ENCODE measurements around the gene CD48.

The CD48 gene

DNA sequence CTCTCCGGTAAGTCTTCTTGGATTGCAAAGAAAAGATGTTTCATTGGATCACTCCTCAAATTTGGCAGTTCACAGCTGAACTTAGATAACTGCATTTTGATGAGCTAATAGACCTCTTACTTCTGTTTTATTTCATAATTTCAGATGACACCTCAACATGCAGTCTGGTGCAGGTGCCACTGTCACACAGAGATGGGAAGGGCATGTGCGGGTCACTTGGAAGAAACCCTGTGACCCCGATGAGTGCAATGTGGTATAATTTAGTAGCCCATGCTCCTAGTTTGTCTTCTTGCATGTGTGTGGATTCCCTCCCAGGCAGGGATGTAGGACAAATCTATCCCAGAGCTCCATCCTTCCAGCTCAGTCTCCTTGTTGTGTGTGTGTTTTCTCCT is 64.3 kb downstream of the CD48 start:
- H3K27ac ChIP-seq (ENCODE audit: low read depth, low read length) = no peak overlapping the region
- no peaks in the 10 kb centered on the region for H3K36me3 ChIP-seq (ENCODE audit: control insufficient read depth, insufficient read depth, low read length)
- H3K4me3 ChIP-seq (ENCODE audit: low read length) = peak overlapping the region; percentile 50
- H3K9ac ChIP-seq (ENCODE audit: low read length) = no peak overlapping the region
- no peaks in the 10 kb centered on the region for H3K4me1 ChIP-seq (ENCODE audit: control insufficient read depth, insufficient read depth, low read length)
- H3K27me3 ChIP-seq (ENCODE audit: control insufficient read depth, insufficient read depth, low read length) = no peaks in the 10 kb centered on the region

DNA sequence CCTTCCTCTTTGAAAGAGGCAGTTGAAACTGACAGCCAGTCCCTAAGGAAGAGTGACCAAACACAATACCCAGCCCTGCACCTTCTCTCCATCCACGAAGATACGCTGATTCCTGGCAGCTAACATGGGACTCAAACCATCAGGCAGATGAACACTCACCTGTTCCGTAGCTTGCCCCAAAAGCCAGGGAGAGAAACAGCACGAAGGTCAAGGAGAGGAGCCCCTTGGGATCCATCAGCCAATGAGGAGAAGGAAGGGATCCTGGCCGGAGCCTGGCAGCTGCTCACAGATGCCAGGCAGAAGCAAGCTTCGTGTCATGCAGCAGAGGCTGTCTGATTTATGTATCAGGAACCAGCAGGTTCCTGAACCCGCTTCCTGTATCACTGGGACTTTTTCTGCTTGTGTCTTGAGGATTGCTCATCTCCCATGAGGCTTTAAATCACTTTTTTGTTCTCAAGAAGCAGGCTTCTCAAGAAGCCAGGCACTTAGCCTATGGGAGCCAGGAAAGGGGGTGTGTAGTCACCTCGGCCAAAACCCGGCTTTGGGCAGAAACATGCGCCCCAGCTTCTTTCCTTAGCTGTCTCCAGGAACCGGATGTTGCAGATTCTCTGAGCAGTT is 64.8 kb downstream of the CD48 start, which contains the start of gene SLAMF1:
Gene SLAMF1, minus strand, starts transcription at position 334 of the 618 bp plus-strand sequence. Its CDS starts 99 bp downstream, at position 235.
- Histone ChIP-seq H3K4me3 (ENCODE audit: low read length) (peak within 1 kb of the TSS; percentile 55), H3K4me1 (ENCODE audit: control insufficient read depth, insufficient read depth, low read length) (no peaks in the 10 kb centered on the region), H3K27me3 (ENCODE audit: control insufficient read depth, insufficient read depth, low read length) (no peaks in the 10 kb centered on the region), H3K27ac (ENCODE audit: low read depth, low read length) (no peak within 1 kb of the TSS), H3K36me3 (ENCODE audit: control insufficient read depth, insufficient read depth, low read length) (no peaks in the 10 kb centered on the region), H3K9ac (ENCODE audit: low read length) (no peak within 1 kb of the TSS)

DNA sequence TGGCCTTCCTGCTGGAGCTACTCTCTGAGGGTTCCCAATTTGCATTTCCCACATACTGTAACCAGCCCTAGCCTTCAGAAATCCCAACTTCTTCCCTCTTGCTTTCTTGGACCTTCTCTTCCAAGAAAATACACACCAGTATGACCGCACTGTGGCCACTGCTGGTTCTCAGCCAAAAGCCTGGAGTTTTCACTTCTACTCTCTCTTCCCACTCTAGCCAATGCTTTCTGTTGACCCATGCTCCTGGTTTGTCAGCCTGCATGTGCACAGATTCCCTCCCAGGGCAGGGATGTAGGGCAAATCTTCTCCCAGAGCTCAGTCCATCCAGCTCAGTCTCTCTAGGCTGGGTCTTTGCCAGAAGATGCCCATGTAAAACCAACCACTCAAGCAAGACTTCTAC is 65.4 kb downstream of the CD48 start:
- Histone ChIP-seq H3K4me3 (ENCODE audit: low read length) (peak overlapping the region; percentile 55), H3K27ac (ENCODE audit: low read depth, low read length) (no peak overlapping the region), H3K9ac (ENCODE audit: low read length) (no peak overlapping the region), H3K27me3 (ENCODE audit: control insufficient read depth, insufficient read depth, low read length) (no peaks in the 10 kb centered on the region), H3K4me1 (ENCODE audit: control insufficient read depth, insufficient read depth, low read length) (no peaks in the 10 kb centered on the region), H3K36me3 (ENCODE audit: control insufficient read depth, insufficient read depth, low read length) (no peaks in the 10 kb centered on the region)

DNA sequence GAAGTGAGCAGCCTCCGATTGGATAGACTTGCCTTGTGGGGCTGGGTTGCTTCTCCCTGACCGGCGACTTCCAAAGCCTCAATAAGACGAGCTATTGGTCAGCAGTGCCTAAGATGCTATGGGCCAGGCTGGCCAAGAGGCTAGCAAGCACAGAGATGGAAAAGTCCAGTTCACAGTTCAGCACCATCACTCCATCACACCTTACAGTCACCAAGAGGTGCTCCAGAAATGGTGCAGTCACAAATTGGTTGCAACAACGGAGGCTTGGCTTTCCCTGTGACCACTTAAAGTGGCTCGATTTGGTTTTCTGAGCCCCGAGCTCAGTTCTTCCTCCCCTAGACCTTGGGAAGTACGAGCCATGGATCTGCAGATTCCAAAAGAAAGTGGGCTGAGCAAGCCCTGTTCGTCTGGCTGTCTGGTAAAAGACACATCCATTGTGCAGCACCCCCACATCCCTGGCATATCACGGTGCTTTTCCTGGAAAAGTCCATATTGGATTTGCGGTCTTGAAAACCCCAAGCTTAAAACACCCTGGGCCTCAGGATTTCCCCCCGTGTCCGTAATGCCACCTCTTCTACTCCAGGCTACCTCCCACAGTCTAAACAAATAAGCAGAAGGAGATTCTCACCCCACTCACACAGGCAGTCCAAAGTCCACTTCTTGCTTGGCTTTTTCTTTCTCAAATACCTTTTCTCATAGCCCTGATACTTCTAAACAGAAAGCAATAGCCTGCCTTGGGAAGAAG is 66.1 kb downstream of the CD48 start:
- Histone ChIP-seq H3K4me3 (ENCODE audit: low read length) (peak overlapping the region; percentile 55), H3K27me3 (ENCODE audit: control insufficient read depth, insufficient read depth, low read length) (no peaks in the 10 kb centered on the region), H3K9ac (ENCODE audit: low read length) (no peak overlapping the region), H3K4me1 (ENCODE audit: control insufficient read depth, insufficient read depth, low read length) (no peaks in the 10 kb centered on the region), H3K36me3 (ENCODE audit: control insufficient read depth, insufficient read depth, low read length) (no peaks in the 10 kb centered on the region), H3K27ac (ENCODE audit: low read depth, low read length) (no peak overlapping the region)

DNA sequence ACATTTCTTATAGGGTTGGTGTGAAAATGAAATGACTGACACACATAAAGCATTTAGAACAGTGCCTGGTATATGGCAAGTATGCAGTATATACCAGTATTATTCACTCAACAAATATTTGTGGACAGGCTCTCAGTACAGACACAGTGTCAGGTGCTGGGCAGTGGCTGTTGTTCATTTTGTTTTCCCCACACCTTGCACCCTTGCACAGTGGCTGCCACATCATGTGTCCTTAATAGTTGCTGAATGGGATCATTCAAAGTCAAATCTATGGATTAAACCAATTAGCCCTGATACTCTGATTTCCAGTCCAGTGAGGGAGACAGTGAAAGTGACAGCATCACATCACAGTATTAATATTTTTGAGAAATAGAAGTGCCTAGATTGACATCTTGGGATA is 67.2 kb downstream of the CD48 start:
- H3K27ac ChIP-seq (ENCODE audit: low read depth, low read length) = no peak overlapping the region

DNA sequence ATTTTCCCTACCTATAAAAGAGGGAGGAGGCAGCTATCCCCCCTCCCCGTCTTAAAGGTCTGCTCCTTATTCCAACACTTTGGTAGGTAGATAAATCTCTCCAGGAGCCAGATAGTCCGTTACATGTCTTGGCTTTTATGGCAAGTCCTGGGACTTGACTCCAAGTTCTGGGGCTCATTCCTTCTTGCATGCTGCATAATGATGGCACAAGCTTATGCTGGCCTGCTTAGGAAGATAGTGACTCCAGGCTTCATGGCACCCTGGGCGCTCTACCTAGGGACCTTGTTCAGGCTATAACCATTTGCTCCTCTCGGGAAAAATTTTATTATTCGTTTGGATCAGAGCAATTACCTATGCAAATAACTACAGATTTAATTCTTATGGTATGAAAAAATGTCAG is 68.5 kb downstream of the CD48 start:
- no peak overlapping the region for H3K4me3 ChIP-seq (ENCODE audit: low read length)
- H3K27ac ChIP-seq (ENCODE audit: low read depth, low read length) = no peak overlapping the region
- H3K9ac ChIP-seq (ENCODE audit: low read length) = no peak overlapping the region
- H3K4me1 ChIP-seq (ENCODE audit: control insufficient read depth, insufficient read depth, low read length) = no peaks in the 10 kb centered on the region
- H3K27me3 ChIP-seq (ENCODE audit: control insufficient read depth, insufficient read depth, low read length) = no peaks in the 10 kb centered on the region
- H3K36me3 ChIP-seq (ENCODE audit: control insufficient read depth, insufficient read depth, low read length) = no peaks in the 10 kb centered on the region

More for the DNA sequence above, 67.2 kb downstream of the CD48 start:
- H3K27me3 ChIP-seq (ENCODE audit: control insufficient read depth, insufficient read depth, low read length) = no peaks in the 10 kb centered on the region
- no peaks in the 10 kb centered on the region for H3K36me3 ChIP-seq (ENCODE audit: control insufficient read depth, insufficient read depth, low read length)
- no peak overlapping the region for H3K9ac ChIP-seq (ENCODE audit: low read length)
- H3K4me3 ChIP-seq (ENCODE audit: low read length) = no peak overlapping the region
- H3K4me1 ChIP-seq (ENCODE audit: control insufficient read depth, insufficient read depth, low read length) = no peaks in the 10 kb centered on the region

DNA sequence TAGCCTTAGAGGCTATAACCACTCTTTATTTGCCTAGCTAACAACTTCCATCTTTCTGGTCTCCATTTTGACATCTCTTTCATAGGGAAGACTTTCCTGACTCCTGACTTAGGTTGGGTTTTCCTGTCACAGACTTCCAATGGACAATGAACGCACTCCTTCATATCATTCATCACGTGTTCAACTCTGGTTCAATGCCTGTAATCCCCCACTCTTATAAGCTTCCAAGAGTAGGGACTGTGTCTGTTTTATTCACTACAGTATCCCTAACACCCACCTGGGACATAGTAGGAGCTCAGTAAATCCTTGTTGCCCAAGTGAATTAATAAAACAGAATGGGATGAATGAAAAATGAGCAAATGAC is 69.4 kb downstream of the CD48 start:
- Histone ChIP-seq H3K27ac (ENCODE audit: low read depth, low read length) (no peak overlapping the region), H3K4me1 (ENCODE audit: control insufficient read depth, insufficient read depth, low read length) (no peaks in the 10 kb centered on the region), H3K36me3 (ENCODE audit: control insufficient read depth, insufficient read depth, low read length) (no peaks in the 10 kb centered on the region), H3K27me3 (ENCODE audit: control insufficient read depth, insufficient read depth, low read length) (no peaks in the 10 kb centered on the region), H3K9ac (ENCODE audit: low read length) (no peak overlapping the region), H3K4me3 (ENCODE audit: low read length) (no peak overlapping the region)

DNA sequence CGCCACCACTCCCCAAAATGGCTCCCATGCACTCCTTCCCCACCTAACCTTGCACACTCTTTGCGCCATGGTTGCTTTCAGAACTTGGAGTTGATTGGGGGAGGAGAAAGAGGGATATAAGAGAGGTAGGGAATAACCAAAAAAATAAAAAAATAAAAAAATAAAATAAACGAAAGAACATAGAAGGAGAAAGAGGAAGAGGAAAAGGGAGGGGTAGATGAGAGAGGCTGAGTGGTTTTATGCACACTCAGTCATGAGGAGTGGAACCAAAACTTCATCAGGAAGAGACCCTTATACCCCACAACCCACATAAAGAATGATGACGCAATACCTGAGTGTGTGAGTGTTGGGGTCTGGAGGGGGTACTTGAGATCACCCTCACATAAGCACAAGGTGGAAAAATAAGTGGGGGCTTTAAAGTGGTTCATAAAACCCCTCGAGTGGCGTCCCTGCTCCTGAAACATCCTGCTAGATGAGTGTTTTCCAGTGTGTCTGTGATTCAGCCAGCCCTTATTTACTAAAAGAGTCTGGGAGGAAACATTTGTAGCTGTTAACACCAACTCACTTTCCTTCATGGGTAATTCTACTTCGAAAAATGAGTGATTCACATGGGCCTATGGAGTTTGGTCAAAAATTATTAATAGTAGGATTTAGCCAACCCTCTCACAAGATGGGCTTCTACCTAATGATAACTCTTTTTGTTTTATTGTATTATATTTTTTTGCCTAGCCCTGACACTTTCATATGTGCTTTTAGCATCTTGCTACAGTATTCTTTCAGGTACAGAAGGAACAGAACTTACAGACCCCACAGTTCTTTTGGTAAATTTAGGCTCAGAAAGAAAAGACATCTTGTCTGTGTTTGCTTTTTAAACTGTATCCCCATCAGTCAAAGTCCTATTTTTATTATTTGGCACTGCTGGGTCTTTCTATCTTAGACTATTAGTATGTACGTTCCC is 70.0 kb downstream of the CD48 start:
- Histone ChIP-seq H3K9ac (ENCODE audit: low read length) (no peak overlapping the region), H3K4me1 (ENCODE audit: control insufficient read depth, insufficient read depth, low read length) (no peaks in the 10 kb centered on the region), H3K27ac (ENCODE audit: low read depth, low read length) (no peak overlapping the region), H3K36me3 (ENCODE audit: control insufficient read depth, insufficient read depth, low read length) (no peaks in the 10 kb centered on the region), H3K27me3 (ENCODE audit: control insufficient read depth, insufficient read depth, low read length) (no peaks in the 10 kb centered on the region), H3K4me3 (ENCODE audit: low read length) (no peak overlapping the region)

DNA sequence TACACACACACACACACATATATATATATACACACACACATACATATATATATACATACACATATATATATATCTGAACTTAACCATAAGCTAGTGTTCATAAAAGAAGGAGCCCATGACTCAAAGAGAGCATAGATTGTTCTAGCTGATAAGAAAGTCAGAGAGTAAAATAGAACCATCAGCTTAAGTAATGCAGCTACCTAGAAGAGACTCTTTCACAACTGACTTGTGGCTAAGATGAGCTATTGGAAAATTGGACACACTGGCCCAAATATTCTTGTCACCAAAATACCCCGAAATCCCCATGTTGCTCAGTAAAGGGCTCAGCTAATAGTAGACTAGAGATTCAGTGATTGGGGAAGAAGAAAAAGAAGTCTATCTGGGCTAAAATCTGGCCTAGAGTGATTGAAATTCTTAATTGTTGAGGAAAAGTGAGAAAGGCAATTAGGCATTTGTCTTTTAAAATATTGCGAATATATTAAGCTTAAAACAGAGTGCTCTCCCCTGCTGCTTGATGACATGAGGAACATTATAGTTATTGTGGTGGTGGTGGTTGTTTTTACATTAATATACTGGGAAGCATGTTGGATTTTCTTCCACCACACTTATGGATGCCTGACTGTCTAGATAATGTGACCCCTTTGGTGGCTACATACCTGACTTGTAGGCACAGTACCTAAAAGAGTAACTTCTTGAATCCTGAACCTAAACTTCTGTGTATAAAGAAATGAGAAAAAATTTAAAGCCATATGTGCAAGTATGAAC is 71.1 kb downstream of the CD48 start:
- Histone ChIP-seq H3K36me3 (ENCODE audit: control insufficient read depth, insufficient read depth, low read length) (no peaks in the 10 kb centered on the region), H3K27ac (ENCODE audit: low read depth, low read length) (no peak overlapping the region), H3K9ac (ENCODE audit: low read length) (no peak overlapping the region), H3K4me1 (ENCODE audit: control insufficient read depth, insufficient read depth, low read length) (no peaks in the 10 kb centered on the region), H3K27me3 (ENCODE audit: control insufficient read depth, insufficient read depth, low read length) (no peaks in the 10 kb centered on the region), H3K4me3 (ENCODE audit: low read length) (no peak overlapping the region)

DNA sequence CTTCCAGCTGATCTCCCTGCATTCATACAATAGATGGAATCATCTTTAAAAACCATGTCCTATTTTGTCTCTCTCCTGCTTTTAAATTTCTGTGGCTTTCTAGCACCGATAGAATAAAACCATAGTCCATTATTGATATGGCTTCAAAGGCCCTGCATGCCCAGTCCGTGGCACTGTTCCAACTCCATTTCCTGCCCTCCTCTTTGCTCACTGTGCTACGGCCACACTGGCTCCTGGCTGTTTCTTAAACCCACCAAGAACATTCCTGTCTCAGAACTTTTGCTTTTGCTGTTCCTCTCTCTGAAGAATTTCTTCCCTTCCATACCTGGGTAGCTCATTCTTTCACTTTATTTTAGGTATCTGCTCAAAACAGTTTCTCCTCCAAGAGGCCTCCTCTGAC is 72.0 kb downstream of the CD48 start:
- no peaks in the 10 kb centered on the region for H3K4me1 ChIP-seq (ENCODE audit: control insufficient read depth, insufficient read depth, low read length)
- H3K36me3 ChIP-seq (ENCODE audit: control insufficient read depth, insufficient read depth, low read length) = no peaks in the 10 kb centered on the region
- no peak overlapping the region for H3K4me3 ChIP-seq (ENCODE audit: low read length)
- no peaks in the 10 kb centered on the region for H3K27me3 ChIP-seq (ENCODE audit: control insufficient read depth, insufficient read depth, low read length)
- no peak overlapping the region for H3K27ac ChIP-seq (ENCODE audit: low read depth, low read length)
- no peak overlapping the region for H3K9ac ChIP-seq (ENCODE audit: low read length)

DNA sequence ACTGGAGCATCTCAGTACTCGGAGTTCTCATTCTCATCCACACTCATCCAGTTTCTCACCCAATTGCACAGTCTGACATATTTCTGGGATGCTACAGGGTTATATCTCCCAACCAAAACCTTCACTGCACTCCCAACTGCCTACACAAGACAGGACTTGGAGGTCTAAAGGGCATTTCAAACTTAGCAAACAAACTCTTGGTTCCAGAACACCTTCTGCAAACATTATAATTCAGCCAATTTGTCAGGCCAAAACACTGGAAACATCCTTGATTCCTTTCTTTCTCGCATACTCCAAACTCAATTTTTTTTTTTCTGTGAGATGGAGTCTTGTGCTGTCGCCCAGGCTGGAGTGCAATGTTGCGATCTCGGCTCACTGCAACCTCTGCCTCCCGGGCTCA is 72.7 kb downstream of the CD48 start:
- H3K27me3 ChIP-seq (ENCODE audit: control insufficient read depth, insufficient read depth, low read length) = no peaks in the 10 kb centered on the region
- H3K4me3 ChIP-seq (ENCODE audit: low read length) = no peak overlapping the region
- no peaks in the 10 kb centered on the region for H3K4me1 ChIP-seq (ENCODE audit: control insufficient read depth, insufficient read depth, low read length)
- no peaks in the 10 kb centered on the region for H3K36me3 ChIP-seq (ENCODE audit: control insufficient read depth, insufficient read depth, low read length)
- no peak overlapping the region for H3K9ac ChIP-seq (ENCODE audit: low read length)
- H3K27ac ChIP-seq (ENCODE audit: low read depth, low read length) = no peak overlapping the region

DNA sequence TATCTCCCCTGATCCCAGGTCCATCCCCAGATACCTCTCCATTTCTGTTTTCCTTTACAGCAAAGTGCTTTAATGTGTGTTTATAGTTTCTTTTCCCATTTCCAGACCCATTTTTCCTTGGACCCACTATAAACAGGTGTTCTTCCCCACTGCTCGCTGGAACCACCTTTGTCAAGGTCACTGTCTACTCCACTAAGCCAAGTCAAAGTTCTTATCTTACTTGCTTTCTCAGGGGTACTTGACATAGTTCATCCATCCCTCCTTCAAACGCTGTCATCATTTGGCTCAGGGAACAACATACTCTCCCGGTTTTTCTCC is 73.1 kb downstream of the CD48 start:
- H3K27ac ChIP-seq (ENCODE audit: low read depth, low read length) = no peak overlapping the region
- H3K4me3 ChIP-seq (ENCODE audit: low read length) = no peak overlapping the region
- no peaks in the 10 kb centered on the region for H3K36me3 ChIP-seq (ENCODE audit: control insufficient read depth, insufficient read depth, low read length)
- no peaks in the 10 kb centered on the region for H3K4me1 ChIP-seq (ENCODE audit: control insufficient read depth, insufficient read depth, low read length)
- no peaks in the 10 kb centered on the region for H3K27me3 ChIP-seq (ENCODE audit: control insufficient read depth, insufficient read depth, low read length)
- H3K9ac ChIP-seq (ENCODE audit: low read length) = no peak overlapping the region

Measured in rectal smooth muscle tissue (tissue), 1 donor.